Body of pancreas (tissue), 4 donors: ENCODE measurements around the gene C15orf40.

Experiments used
- CTCF ChIP-seq, 7 experiments: fragments of 450-650 bp in 4 of 7; fragments of 200-600 bp in 3 of 7; sonication (generic) in 3 of 7; IDR thresholded peaks; one replicate each; pipeline ENCODE4 v1.5.1; 2016 to 2019; ENCODE audit warnings: antibody characterized with exemption in 7 of 7
- POLR2A ChIP-seq, 3 donors: fragments of 450-650 bp; IDR thresholded peaks; one replicate each; pipeline ENCODE4 v1.6.1; 2016; ENCODE audit warnings: antibody characterized with exemption in 3 of 3, mild to moderate bottlenecking in 2 of 3

DNA sequence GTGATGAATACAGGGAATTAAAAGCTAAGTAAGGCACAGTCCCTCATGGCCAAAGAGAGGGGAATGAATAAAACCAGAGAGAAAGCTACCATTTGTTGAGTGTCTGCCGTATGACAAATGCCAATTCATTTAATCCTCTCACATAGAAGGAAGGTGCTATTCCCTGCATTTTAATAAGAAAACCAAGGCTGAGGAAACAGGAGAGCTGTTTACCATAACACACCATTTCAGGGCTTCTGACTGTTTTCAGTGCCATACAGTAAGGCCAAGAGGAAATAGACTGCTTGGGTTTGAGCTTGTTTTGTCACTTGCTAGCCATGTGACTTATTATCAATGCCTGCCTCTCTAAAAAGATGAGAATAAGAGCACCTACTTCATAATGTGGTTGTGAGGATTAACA is 45.6 kb upstream of the C15orf40 start:
- no peak for TF ChIP-seq CTCF (IDR thresholded peaks at IDR 0.05)
- no peak for TF ChIP-seq POLR2A (IDR thresholded peaks at IDR 0.05)
